DND-41 (cell line): ENCODE measurements around the gene DNAH5.

ENCODE experiments used
- ATAC-seq: fragments of 200-7000 bp; cut with Tn5 transposase; 3 replicates; pipeline ENCODE4 v1.9.1; 2021; ENCODE audit warnings: low read depth; ENCODE audit not compliant: insufficient read depth
- DNase-seq: peaks from one replicate; pipeline ENCODE4 v3.0.0-alpha.2; 2020
- H2AFZ ChIP-seq: 2 replicates; pipeline ENCODE4 v1.6.0; 2012; ENCODE audit warnings: low read depth, low read length
- H3K27ac ChIP-seq: 2 replicates; pipeline ENCODE4 v1.5.1; 2012; ENCODE audit warnings: low read length, inconsistent platforms
- H3K27me3 ChIP-seq: fragments of 200-600 bp; sonication (generic); 2 replicates; pipeline ENCODE4 v1.6.0; 2012; ENCODE audit warnings: low read length, mild to moderate bottlenecking, inconsistent platforms; ENCODE audit not compliant: insufficient read depth, poor library complexity
- H3K36me3 ChIP-seq: 2 replicates; pipeline ENCODE4 v1.5.1; 2012; ENCODE audit warnings: low read length, inconsistent platforms; ENCODE audit not compliant: insufficient read depth
- H3K4me1 ChIP-seq: 2 replicates; pipeline ENCODE4 v1.5.1; 2012; ENCODE audit warnings: mild to moderate bottlenecking, low read length; ENCODE audit not compliant: insufficient read depth
- H3K4me2 ChIP-seq: 2 replicates; pipeline ENCODE4 v1.6.0; 2012; ENCODE audit warnings: mild to moderate bottlenecking, moderate library complexity, low read length, inconsistent platforms; ENCODE audit not compliant: insufficient read depth
- H3K4me3 ChIP-seq, 2 experiments: fragments of 200-600 bp in 1 of 2; shearing (Covaris generic) in 1 of 2; 2 replicates each; pipeline ENCODE4 v1.5.1; 2012 to 2016; ENCODE audit warnings: inconsistent platforms in 2 of 2, low read length in 2 of 2, mild to moderate bottlenecking in 2 of 2, low read depth in 1 of 2, moderate library complexity in 1 of 2
- H3K79me2 ChIP-seq: 2 replicates; pipeline ENCODE4 v1.6.0; 2012; ENCODE audit warnings: low read length, inconsistent platforms; ENCODE audit not compliant: insufficient read depth
- H3K9ac ChIP-seq: 2 replicates; pipeline ENCODE4 v1.6.0; 2012; ENCODE audit warnings: low read depth, mild to moderate bottlenecking, inconsistent platforms, low read length, moderate library complexity
- H3K9me3 ChIP-seq: 2 replicates; pipeline ENCODE4 v1.5.1; 2012; ENCODE audit warnings: low read length, moderate library complexity, mild to moderate bottlenecking, inconsistent platforms; ENCODE audit not compliant: insufficient read depth, severe bottlenecking
- H4K20me1 ChIP-seq: 2 replicates; pipeline ENCODE4 v1.6.0; 2012; ENCODE audit warnings: low read length; ENCODE audit not compliant: insufficient read depth
- EZH2 ChIP-seq: IDR thresholded peaks from 3 replicates; pipeline ENCODE4 v1.6.1; 2012; ENCODE audit warnings: borderline replicate concordance, low read depth, mild to moderate bottlenecking, moderate library complexity, low read length, inconsistent platforms; ENCODE audit not compliant: severe bottlenecking
- TF ChIP-seq, protein P1 (sequence below): IDR thresholded peaks from 2 replicates; pipeline ENCODE4 v1.5.1; 2012; ENCODE audit warnings: borderline replicate concordance, low read length, moderate library complexity, mild to moderate bottlenecking; ENCODE audit not compliant: poor library complexity, severe bottlenecking; ENCODE audit errors: extremely low read depth

Gene DNAH5

DNA sequence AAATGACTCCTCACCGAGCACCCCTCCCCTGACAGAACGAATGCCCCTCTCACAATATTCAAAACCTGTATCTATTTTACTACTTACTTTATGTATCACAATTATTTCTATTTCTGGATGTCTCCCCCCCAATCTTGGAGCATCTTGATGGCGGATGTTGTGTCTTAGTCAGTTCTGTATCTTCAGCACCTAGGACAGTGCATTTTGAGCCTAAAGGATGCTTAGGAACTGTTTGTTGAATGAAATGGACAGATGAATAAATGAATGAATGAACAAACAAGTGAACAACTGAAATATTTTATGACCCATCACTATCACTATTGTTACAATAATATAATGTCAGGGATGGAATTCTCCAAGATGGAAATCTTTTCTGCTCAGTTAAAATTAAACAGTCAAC, 295.7 kb downstream of the DNAH5 start:
- no peaks in the 10 kb centered on the region for H3K9me3 ChIP-seq
- no peak for TF ChIP-seq EZH2
- TF ChIP-seq, protein P1, sequence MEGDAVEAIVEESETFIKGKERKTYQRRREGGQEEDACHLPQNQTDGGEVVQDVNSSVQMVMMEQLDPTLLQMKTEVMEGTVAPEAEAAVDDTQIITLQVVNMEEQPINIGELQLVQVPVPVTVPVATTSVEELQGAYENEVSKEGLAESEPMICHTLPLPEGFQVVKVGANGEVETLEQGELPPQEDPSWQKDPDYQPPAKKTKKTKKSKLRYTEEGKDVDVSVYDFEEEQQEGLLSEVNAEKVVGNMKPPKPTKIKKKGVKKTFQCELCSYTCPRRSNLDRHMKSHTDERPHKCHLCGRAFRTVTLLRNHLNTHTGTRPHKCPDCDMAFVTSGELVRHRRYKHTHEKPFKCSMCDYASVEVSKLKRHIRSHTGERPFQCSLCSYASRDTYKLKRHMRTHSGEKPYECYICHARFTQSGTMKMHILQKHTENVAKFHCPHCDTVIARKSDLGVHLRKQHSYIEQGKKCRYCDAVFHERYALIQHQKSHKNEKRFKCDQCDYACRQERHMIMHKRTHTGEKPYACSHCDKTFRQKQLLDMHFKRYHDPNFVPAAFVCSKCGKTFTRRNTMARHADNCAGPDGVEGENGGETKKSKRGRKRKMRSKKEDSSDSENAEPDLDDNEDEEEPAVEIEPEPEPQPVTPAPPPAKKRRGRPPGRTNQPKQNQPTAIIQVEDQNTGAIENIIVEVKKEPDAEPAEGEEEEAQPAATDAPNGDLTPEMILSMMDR, result no peak
- no peaks in the 10 kb centered on the region for H3K79me2 ChIP-seq
- H3K4me2 ChIP-seq, result no peak overlapping the region
- ATAC-seq (no peak), DNase-seq (no peak)
- H3K36me3 ChIP-seq, result no peaks in the 10 kb centered on the region
- no peaks in the 10 kb centered on the region for H4K20me1 ChIP-seq
- no peak overlapping the region for H3K27ac ChIP-seq
- no peaks in the 10 kb centered on the region for H3K27me3 ChIP-seq
- H3K4me3 ChIP-seq, result no peak overlapping the region
- no peak overlapping the region for H3K9ac ChIP-seq
- no peaks in the 10 kb centered on the region for H3K4me1 ChIP-seq
- H2AFZ ChIP-seq, result no peak overlapping the region

DNA sequence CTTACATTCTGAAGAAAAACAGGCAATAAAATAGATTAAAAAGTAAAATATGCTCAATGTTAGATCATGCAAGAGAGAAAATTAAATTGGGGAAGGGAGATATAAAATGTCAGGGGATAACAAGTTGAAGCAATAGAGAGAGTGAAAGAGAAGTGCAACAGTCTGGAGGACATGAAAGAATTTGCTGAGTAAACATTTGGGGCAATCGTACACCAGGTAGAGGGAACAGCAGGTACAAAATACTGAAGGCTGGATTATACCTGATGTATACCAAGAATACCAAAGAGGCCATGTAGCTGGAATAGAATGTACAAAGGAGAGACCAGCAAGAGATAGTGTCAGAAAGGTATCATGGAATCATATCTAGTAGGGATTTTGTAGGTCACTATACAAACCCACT, 300.8 kb downstream of the DNAH5 start:
- H3K9me3 ChIP-seq, result no peaks in the 10 kb centered on the region
- H3K9ac ChIP-seq, result no peak overlapping the region
- H3K27me3 ChIP-seq, result no peaks in the 10 kb centered on the region
- H3K79me2 ChIP-seq, result no peaks in the 10 kb centered on the region
- H3K4me3 ChIP-seq, result no peak overlapping the region
- TF ChIP-seq, protein P1, result no peak
- no peak for TF ChIP-seq EZH2
- H3K4me2 ChIP-seq, result no peak overlapping the region
- no peak overlapping the region for H3K27ac ChIP-seq
- no peak for ATAC-seq
- no peaks in the 10 kb centered on the region for H3K4me1 ChIP-seq
- H2AFZ ChIP-seq, result no peak overlapping the region
- DNase-seq, result no peak
- no peaks in the 10 kb centered on the region for H4K20me1 ChIP-seq
- no peaks in the 10 kb centered on the region for H3K36me3 ChIP-seq

DNA sequence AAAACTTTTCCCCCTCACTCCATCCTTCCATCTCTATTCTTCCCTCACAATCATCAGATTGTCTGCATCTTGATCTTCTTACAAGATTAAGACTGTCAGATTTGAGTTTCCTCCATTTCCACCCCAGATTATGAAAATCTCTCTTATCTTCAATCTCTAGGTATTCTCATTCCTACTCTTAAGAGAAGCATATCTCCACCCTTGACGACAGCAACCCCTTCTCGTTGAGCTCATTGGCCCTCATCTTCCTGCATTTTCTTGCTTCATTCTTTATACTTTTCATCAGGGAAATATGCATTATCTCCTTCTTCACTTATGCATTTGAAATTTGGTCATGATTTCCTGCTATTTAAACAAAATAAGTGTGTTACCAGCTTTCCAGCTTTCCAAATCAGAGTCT, 301.3 kb downstream of the DNAH5 start:
- Histone ChIP-seq H3K4me3 (no peak overlapping the region), H3K27me3 (no peaks in the 10 kb centered on the region), H3K9ac (no peak overlapping the region), H2AFZ (no peak overlapping the region), H3K4me1 (no peaks in the 10 kb centered on the region), H3K27ac (no peak overlapping the region), H3K36me3 (no peaks in the 10 kb centered on the region), H4K20me1 (no peaks in the 10 kb centered on the region), H3K9me3 (no peaks in the 10 kb centered on the region), H3K79me2 (no peaks in the 10 kb centered on the region), H3K4me2 (no peak overlapping the region)
- no peak for TF ChIP-seq EZH2
- TF ChIP-seq, protein P1, result no peak
- DNase-seq, result no peak
- ATAC-seq, result no peak
